GM23338 (cell line): ENCODE results near the gene SEZ6L. TPM values are rescaled to one million over a fixed set of nuclear protein-coding genes. Genes with fewer than 3 reads are reported as not detected.

Source experiments
- ATAC-seq: fragments of 200-7000 bp; cut with Tn5 transposase; 3 replicates; pipeline ENCODE4 v1.9.1; 2020
- DNase-seq: peaks from one replicate; pipeline ENCODE4 v3.0.0-alpha.2; 2015; ENCODE audit warnings: low spot score
- H2AFZ ChIP-seq: fragments of 200-600 bp; sonication (generic); 2 replicates; pipeline ENCODE4 v1.8.0; 2016; ENCODE audit warnings: antibody characterized with exemption, mild to moderate bottlenecking, moderate library complexity
- H3F3A ChIP-seq: fragments of 200-600 bp; sonication (generic); replicated peaks from 2 replicates; pipeline ENCODE4 v1.8.0; 2017; ENCODE audit warnings: antibody characterized with exemption, mixed run types, low read depth
- H3K27ac ChIP-seq: fragments of 200-600 bp; sonication (generic); 2 replicates; pipeline ENCODE4 v1.6.1; 2016; ENCODE audit warnings: low read depth
- H3K27me3 ChIP-seq: fragments of 200-600 bp; sonication (generic); 2 replicates; pipeline ENCODE4 v1.8.0; 2016; ENCODE audit warnings: mild to moderate bottlenecking, mixed run types, moderate library complexity; ENCODE audit not compliant: insufficient read depth
- H3K36me3 ChIP-seq: fragments of 200-600 bp; sonication (generic); 2 replicates; pipeline ENCODE4 v1.8.0; 2016; ENCODE audit warnings: mild to moderate bottlenecking; ENCODE audit not compliant: insufficient read depth
- H3K4me1 ChIP-seq: fragments of 200-600 bp; sonication (generic); 2 replicates; pipeline ENCODE4 v1.8.0; 2016; ENCODE audit warnings: mild to moderate bottlenecking, moderate library complexity; ENCODE audit not compliant: insufficient read depth
- H3K4me2 ChIP-seq: fragments of 200-600 bp; sonication (generic); 2 replicates; pipeline ENCODE4 v1.7.1; 2017; ENCODE audit warnings: mixed run types
- H3K4me3 ChIP-seq: fragments of 200-600 bp; sonication (generic); 2 replicates; pipeline ENCODE4 v1.6.1; 2016; ENCODE audit warnings: mixed run types
- H3K79me2 ChIP-seq: fragments of 200-600 bp; sonication (generic); replicated peaks from 2 replicates; pipeline ENCODE4 v1.8.0; 2017; ENCODE audit warnings: mild to moderate bottlenecking; ENCODE audit not compliant: insufficient read depth
- H3K9me2 ChIP-seq: fragments of 200-600 bp; sonication (generic); 2 replicates; pipeline ENCODE4 v1.8.0; 2017; ENCODE audit not compliant: insufficient read depth
- H4K20me1 ChIP-seq: fragments of 200-600 bp; sonication (generic); replicated peaks from 2 replicates; pipeline ENCODE4 v1.8.0; 2017; ENCODE audit warnings: mild to moderate bottlenecking; ENCODE audit not compliant: insufficient read depth
- H3K27ac Mint-ChIP-seq: 2 replicates; pipeline ENCODE4 v1.8.0; 2020; ENCODE audit warnings: inconsistent platforms, mild to moderate bottlenecking, moderate library complexity, mixed read lengths
- H3K27me3 Mint-ChIP-seq: 3 replicates; pipeline ENCODE4 v1.8.0; 2022; ENCODE audit warnings: low read depth, mild to moderate bottlenecking, moderate library complexity, mixed read lengths, inconsistent platforms; ENCODE audit not compliant: insufficient read depth, poor library complexity
- H3K36me3 Mint-ChIP-seq: 3 replicates; pipeline ENCODE4 v1.8.0; 2021; ENCODE audit warnings: low read depth, mild to moderate bottlenecking, inconsistent platforms, moderate library complexity, mixed read lengths
- H3K4me1 Mint-ChIP-seq: 3 replicates; pipeline ENCODE4 v1.8.0; 2020; ENCODE audit warnings: mild to moderate bottlenecking, inconsistent platforms, mixed read lengths
- H3K4me3 Mint-ChIP-seq: 3 replicates; pipeline ENCODE4 v1.8.0; 2021; ENCODE audit warnings: moderate library complexity, mild to moderate bottlenecking, inconsistent platforms, mixed read lengths
- H3K9me3 Mint-ChIP-seq: 3 replicates; pipeline ENCODE4 v1.8.0; 2020; ENCODE audit warnings: moderate library complexity, mild to moderate bottlenecking, inconsistent platforms, mixed read lengths
- ETS1 ChIP-seq: IDR thresholded peaks from 2 replicates; pipeline ENCODE4 v1.6.1; 2016; ENCODE audit warnings: antibody characterized with exemption
- JUNB ChIP-seq: IDR thresholded peaks from one replicate; pipeline ENCODE4 v1.6.1; 2016; ENCODE audit warnings: antibody characterized with exemption; ENCODE audit not compliant: unreplicated experiment
- NANOG ChIP-seq: IDR thresholded peaks from 2 replicates; pipeline ENCODE4 v1.6.1; 2016; ENCODE audit warnings: antibody characterized with exemption, borderline replicate concordance
- polyA plus RNA-seq: library from polyadenylated mRNA; unstranded; fragments of >200 nt; fragmentation: Nextera tagmentation; extraction: Ambion mirVana; gene quantifications from 2 replicates; pipeline ENCODE4 v1.2.1, GENCODE V29; 2016
- total RNA-seq: library from RNA; depleted of rRNA; stranded (reverse); fragments of >200 nt; shearing (Covaris generic); gene quantifications from 2 replicates; pipeline ENCODE4 v1.2.3, GENCODE V29; 2014
- TF ChIP-seq, protein P1 (sequence below), 2 experiments: fragments of 200-600 bp in 1 of 2; sonication (generic) in 1 of 2; conservative IDR thresholded peaks; 2 replicates each; pipeline versions ENCODE4 v1.5.1 to v1.6.1; 2016 to 2017; ENCODE audit warnings: antibody characterized with exemption in 2 of 2, low read depth in 2 of 2, mild to moderate bottlenecking in 2 of 2, moderate library complexity in 1 of 2
- TF ChIP-seq, protein P2 (sequence below): fragments of 250-450 bp; sonication (Bioruptor Pico); IDR thresholded peaks from 2 replicates; pipeline ENCODE4 v1.5.0; 2020; ENCODE audit warnings: mild to moderate bottlenecking, moderate library complexity
- TF ChIP-seq, protein P3 (sequence below): IDR thresholded peaks from one replicate; pipeline ENCODE4 v1.6.1; 2018; ENCODE audit warnings: antibody characterized with exemption; ENCODE audit not compliant: unreplicated experiment

The SEZ6L gene
- total and polyA plus RNA-seq, 2 experiments from 2014 or later = 0.13 to 0.24 TPM

GRCh38 chr22:26295563-26296126 lies 126.4 kb downstream of the SEZ6L start (continued):
- TF ChIP-seq, protein P1, sequence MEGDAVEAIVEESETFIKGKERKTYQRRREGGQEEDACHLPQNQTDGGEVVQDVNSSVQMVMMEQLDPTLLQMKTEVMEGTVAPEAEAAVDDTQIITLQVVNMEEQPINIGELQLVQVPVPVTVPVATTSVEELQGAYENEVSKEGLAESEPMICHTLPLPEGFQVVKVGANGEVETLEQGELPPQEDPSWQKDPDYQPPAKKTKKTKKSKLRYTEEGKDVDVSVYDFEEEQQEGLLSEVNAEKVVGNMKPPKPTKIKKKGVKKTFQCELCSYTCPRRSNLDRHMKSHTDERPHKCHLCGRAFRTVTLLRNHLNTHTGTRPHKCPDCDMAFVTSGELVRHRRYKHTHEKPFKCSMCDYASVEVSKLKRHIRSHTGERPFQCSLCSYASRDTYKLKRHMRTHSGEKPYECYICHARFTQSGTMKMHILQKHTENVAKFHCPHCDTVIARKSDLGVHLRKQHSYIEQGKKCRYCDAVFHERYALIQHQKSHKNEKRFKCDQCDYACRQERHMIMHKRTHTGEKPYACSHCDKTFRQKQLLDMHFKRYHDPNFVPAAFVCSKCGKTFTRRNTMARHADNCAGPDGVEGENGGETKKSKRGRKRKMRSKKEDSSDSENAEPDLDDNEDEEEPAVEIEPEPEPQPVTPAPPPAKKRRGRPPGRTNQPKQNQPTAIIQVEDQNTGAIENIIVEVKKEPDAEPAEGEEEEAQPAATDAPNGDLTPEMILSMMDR (conservative IDR thresholded peaks at IDR 0.05; ENCODE audit: low read depth in 2 of 2) = no peak

GRCh38 chr22:26298605-26299310 lies 129.5 kb downstream of the SEZ6L start:
- H3K27ac Mint-ChIP-seq = no peak overlapping the region
- no peak for DNase-seq
- no peaks in the 10 kb centered on the region; the same call in 1 of the 2 replicates for H4K20me1 ChIP-seq
- no peaks in the 10 kb centered on the region for H3K9me3 Mint-ChIP-seq
- H3K27me3 Mint-ChIP-seq = no peaks in the 10 kb centered on the region
- no peaks in the 10 kb centered on the region for H3K36me3 Mint-ChIP-seq
- H3F3A ChIP-seq = no peaks in the 10 kb centered on the region
- no peaks in the 10 kb centered on the region for H3K27me3 ChIP-seq
- H2AFZ ChIP-seq = no peak overlapping the region
- no peak overlapping the region for H3K27ac ChIP-seq
- no peaks in the 10 kb centered on the region for H3K36me3 ChIP-seq
- ATAC-seq = no peak
- no peak overlapping the region for H3K4me3 ChIP-seq
- no peaks in the 10 kb centered on the region for H3K79me2 ChIP-seq
- peaks cover 5% of the 10 kb centered on the region for H3K9me2 ChIP-seq
- no peak overlapping the region for H3K4me3 Mint-ChIP-seq
- peaks cover 23% of the 10 kb centered on the region for H3K4me1 Mint-ChIP-seq
- H3K4me2 ChIP-seq = no peak overlapping the region
- peaks cover 13% of the 10 kb centered on the region for H3K4me1 ChIP-seq
- TF ChIP-seq JUNB = no peak
- no peak for TF ChIP-seq ETS1
- TF ChIP-seq, protein P2, sequence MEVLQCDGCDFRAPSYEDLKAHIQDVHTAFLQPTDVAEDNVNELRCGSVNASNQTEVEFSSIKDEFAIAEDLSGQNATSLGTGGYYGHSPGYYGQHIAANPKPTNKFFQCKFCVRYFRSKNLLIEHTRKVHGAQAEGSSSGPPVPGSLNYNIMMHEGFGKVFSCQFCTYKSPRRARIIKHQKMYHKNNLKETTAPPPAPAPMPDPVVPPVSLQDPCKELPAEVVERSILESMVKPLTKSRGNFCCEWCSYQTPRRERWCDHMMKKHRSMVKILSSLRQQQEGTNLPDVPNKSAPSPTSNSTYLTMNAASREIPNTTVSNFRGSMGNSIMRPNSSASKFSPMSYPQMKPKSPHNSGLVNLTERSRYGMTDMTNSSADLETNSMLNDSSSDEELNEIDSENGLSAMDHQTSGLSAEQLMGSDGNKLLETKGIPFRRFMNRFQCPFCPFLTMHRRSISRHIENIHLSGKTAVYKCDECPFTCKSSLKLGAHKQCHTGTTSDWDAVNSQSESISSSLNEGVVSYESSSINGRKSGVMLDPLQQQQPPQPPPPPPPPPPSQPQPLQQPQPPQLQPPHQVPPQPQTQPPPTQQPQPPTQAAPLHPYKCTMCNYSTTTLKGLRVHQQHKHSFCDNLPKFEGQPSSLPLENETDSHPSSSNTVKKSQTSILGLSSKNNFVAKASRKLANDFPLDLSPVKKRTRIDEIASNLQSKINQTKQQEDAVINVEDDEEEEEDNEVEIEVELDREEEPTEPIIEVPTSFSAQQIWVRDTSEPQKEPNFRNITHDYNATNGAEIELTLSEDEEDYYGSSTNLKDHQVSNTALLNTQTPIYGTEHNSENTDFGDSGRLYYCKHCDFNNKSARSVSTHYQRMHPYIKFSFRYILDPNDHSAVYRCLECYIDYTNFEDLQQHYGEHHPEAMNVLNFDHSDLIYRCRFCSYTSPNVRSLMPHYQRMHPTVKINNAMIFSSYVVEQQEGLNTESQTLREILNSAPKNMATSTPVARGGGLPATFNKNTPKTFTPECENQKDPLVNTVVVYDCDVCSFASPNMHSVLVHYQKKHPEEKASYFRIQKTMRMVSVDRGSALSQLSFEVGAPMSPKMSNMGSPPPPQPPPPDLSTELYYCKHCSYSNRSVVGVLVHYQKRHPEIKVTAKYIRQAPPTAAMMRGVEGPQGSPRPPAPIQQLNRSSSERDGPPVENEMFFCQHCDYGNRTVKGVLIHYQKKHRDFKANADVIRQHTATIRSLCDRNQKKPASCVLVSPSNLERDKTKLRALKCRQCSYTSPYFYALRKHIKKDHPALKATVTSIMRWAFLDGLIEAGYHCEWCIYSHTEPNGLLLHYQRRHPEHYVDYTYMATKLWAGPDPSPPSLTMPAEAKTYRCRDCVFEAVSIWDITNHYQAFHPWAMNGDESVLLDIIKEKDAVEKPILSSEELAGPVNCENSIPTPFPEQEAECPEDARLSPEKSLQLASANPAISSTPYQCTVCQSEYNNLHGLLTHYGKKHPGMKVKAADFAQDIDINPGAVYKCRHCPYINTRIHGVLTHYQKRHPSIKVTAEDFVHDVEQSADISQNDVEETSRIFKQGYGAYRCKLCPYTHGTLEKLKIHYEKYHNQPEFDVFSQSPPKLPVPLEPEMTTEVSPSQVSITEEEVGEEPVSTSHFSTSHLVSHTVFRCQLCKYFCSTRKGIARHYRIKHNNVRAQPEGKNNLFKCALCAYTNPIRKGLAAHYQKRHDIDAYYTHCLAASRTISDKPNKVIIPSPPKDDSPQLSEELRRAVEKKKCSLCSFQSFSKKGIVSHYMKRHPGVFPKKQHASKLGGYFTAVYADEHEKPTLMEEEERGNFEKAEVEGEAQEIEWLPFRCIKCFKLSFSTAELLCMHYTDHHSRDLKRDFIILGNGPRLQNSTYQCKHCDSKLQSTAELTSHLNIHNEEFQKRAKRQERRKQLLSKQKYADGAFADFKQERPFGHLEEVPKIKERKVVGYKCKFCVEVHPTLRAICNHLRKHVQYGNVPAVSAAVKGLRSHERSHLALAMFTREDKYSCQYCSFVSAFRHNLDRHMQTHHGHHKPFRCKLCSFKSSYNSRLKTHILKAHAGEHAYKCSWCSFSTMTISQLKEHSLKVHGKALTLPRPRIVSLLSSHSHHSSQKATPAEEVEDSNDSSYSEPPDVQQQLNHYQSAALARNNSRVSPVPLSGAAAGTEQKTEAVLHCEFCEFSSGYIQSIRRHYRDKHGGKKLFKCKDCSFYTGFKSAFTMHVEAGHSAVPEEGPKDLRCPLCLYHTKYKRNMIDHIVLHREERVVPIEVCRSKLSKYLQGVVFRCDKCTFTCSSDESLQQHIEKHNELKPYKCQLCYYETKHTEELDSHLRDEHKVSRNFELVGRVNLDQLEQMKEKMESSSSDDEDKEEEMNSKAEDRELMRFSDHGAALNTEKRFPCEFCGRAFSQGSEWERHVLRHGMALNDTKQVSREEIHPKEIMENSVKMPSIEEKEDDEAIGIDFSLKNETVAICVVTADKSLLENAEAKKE = no peak
- TF ChIP-seq NANOG = no peak
- TF ChIP-seq, protein P1 (conservative IDR thresholded peaks at IDR 0.05; ENCODE audit: low read depth in 2 of 2) = no peak
- TF ChIP-seq, protein P3, sequence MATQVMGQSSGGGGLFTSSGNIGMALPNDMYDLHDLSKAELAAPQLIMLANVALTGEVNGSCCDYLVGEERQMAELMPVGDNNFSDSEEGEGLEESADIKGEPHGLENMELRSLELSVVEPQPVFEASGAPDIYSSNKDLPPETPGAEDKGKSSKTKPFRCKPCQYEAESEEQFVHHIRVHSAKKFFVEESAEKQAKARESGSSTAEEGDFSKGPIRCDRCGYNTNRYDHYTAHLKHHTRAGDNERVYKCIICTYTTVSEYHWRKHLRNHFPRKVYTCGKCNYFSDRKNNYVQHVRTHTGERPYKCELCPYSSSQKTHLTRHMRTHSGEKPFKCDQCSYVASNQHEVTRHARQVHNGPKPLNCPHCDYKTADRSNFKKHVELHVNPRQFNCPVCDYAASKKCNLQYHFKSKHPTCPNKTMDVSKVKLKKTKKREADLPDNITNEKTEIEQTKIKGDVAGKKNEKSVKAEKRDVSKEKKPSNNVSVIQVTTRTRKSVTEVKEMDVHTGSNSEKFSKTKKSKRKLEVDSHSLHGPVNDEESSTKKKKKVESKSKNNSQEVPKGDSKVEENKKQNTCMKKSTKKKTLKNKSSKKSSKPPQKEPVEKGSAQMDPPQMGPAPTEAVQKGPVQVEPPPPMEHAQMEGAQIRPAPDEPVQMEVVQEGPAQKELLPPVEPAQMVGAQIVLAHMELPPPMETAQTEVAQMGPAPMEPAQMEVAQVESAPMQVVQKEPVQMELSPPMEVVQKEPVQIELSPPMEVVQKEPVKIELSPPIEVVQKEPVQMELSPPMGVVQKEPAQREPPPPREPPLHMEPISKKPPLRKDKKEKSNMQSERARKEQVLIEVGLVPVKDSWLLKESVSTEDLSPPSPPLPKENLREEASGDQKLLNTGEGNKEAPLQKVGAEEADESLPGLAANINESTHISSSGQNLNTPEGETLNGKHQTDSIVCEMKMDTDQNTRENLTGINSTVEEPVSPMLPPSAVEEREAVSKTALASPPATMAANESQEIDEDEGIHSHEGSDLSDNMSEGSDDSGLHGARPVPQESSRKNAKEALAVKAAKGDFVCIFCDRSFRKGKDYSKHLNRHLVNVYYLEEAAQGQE = no peak
